Brain pericyte (primary cell): Measurements from ENCODE around the gene UNC13A.

ENCODE experiments used
- DNase-seq: peaks from one replicate; pipeline ENCODE4 v3.0.0-alpha.2; 2012; ENCODE audit warnings: low read depth, low spot score

The UNC13A gene

GRCh38 chr19:17706750-17707181, 18.6 kb upstream of the UNC13A start:
- DNase-seq: no peak

GRCh38 chr19:17703824-17704463, 15.8 kb upstream of the UNC13A start:
- DNase-seq: no peak

GRCh38 chr19:17695198-17695597, 7.0 kb upstream of the UNC13A start:
- no peak for DNase-seq

- DNase-seq: no peak
These were observed 4.4 kb upstream of the UNC13A start for GRCh38 chr19:17692566-17692965.

- DNase-seq: no peak
These were observed 870 bp upstream of the UNC13A start for GRCh38 chr19:17688853-17689595.

GRCh38 chr19:17687141-17687856, 855 bp downstream of the UNC13A start:
- no peak for DNase-seq

- no peak for DNase-seq
These were observed 1.5 kb downstream of the UNC13A start for GRCh38 chr19:17686592-17687024.

GRCh38 chr19:17686023-17686521, 2.1 kb downstream of the UNC13A start:
- no peak for DNase-seq

GRCh38 chr19:17685451-17686022, 2.6 kb downstream of the UNC13A start:
- no peak for DNase-seq

- DNase-seq: no peak
These were observed 3.9 kb downstream of the UNC13A start for GRCh38 chr19:17684256-17684655.

GRCh38 chr19:17683078-17683477, 5.1 kb downstream of the UNC13A start:
- no peak for DNase-seq

GRCh38 chr19:17682273-17682672, 5.9 kb downstream of the UNC13A start:
- no peak for DNase-seq

GRCh38 chr19:17681505-17682125, 6.5 kb downstream of the UNC13A start:
- DNase-seq: no peak

GRCh38 chr19:17680230-17680722, 7.9 kb downstream of the UNC13A start:
- DNase-seq: no peak

GRCh38 chr19:17679526-17680229, 8.5 kb downstream of the UNC13A start:
- no peak for DNase-seq

- DNase-seq: no peak
These were observed 9.3 kb downstream of the UNC13A start for GRCh38 chr19:17678836-17679235.

GRCh38 chr19:17677002-17677401, 11.2 kb downstream of the UNC13A start:
- DNase-seq: no peak

GRCh38 chr19:17676295-17676694, 11.9 kb downstream of the UNC13A start:
- no peak for DNase-seq

- DNase-seq: no peak
These were observed 14.0 kb downstream of the UNC13A start for GRCh38 chr19:17673937-17674799.

GRCh38 chr19:17671906-17672305, 16.2 kb downstream of the UNC13A start:
- DNase-seq: no peak
